Natural killer cell (primary cell): ENCODE data around the gene STARD10. TPM values are rescaled to one million over a fixed set of nuclear protein-coding genes. Genes with fewer than 3 reads are reported as not detected.

Experiments used
- ATAC-seq, 3 donors: fragments of 150-1000 bp in 2 of 3; fragments of 200-7000 bp in 1 of 3; cut with Tn5 transposase; 1 replicate in 1 of 3; 2 replicates in 2 of 3; pipeline ENCODE4 v1.10.0; 2021; ENCODE audit warnings: mild to moderate bottlenecking in 2 of 3, moderate library complexity in 2 of 3
- DNase-seq, 2 donors: peaks; one replicate each; pipeline versions ENCODE4 v3.0.0 to v3.0.0-alpha.2; 2013 to 2021; ENCODE audit warnings: mixed read lengths in 1 of 2
- H3K27ac ChIP-seq: one replicate; pipeline ENCODE4 v1.5.1; 2013; ENCODE audit warnings: mild to moderate bottlenecking, low read length
- H3K27me3 ChIP-seq: one replicate; pipeline ENCODE4 v1.6.1; 2013; ENCODE audit warnings: low read length; ENCODE audit not compliant: control insufficient read depth, insufficient read depth
- H3K36me3 ChIP-seq: one replicate; pipeline ENCODE4 v1.6.1; 2013; ENCODE audit warnings: low read length; ENCODE audit not compliant: control insufficient read depth, insufficient read depth
- H3K4me1 ChIP-seq: one replicate; pipeline ENCODE4 v1.6.1; 2013; ENCODE audit warnings: low read length; ENCODE audit not compliant: control insufficient read depth, insufficient read depth
- H3K4me3 ChIP-seq: one replicate; pipeline ENCODE4 v1.5.1; 2013; ENCODE audit warnings: low read length
- H3K9me3 ChIP-seq: one replicate; pipeline ENCODE4 v1.6.1; 2013; ENCODE audit warnings: low read length; ENCODE audit not compliant: control insufficient read depth, insufficient read depth
- H3K27ac Mint-ChIP-seq, 2 donors: one replicate each; pipeline ENCODE4 v1.8.0; 2022; ENCODE audit warnings: mild to moderate bottlenecking in 2 of 2, mixed read lengths in 2 of 2, moderate library complexity in 1 of 2
- H3K27me3 Mint-ChIP-seq, 2 donors: one replicate each; pipeline ENCODE4 v1.8.0; 2022; ENCODE audit warnings: low read depth in 2 of 2, mixed read lengths in 2 of 2
- H3K36me3 Mint-ChIP-seq: one replicate; pipeline ENCODE4 v1.8.0; 2022; ENCODE audit warnings: mixed read lengths
- H3K4me1 Mint-ChIP-seq, 2 donors: one replicate each; pipeline ENCODE4 v1.8.0; 2022; ENCODE audit warnings: mixed read lengths in 2 of 2
- H3K4me3 Mint-ChIP-seq: one replicate; pipeline ENCODE4 v1.8.0; 2022; ENCODE audit warnings: mild to moderate bottlenecking, moderate library complexity, mixed read lengths
- H3K9me3 Mint-ChIP-seq, 2 donors: one replicate each; pipeline ENCODE4 v1.8.0; 2022; ENCODE audit warnings: mixed read lengths in 2 of 2
- CTCF ChIP-seq: fragments of 200-600 bp; IDR thresholded peaks from one replicate; pipeline ENCODE4 v1.8.0; 2022; ENCODE audit warnings: antibody characterized with exemption
- WGBS: methylation state at CpG from one replicate; pipeline ENCODE4 v1.1.7; 2013; ENCODE audit warnings: missing lambda C conversion rate; ENCODE audit not compliant: insufficient coverage; 5-methylcytosine and 5-hydroxymethylcytosine counted together
- intact Hi-C: fragments of 100-400 bp; cut with micrococcal nuclease; formaldehyde crosslinking; loops from one replicate; pipeline ENCODE4 v1.14.2; 2022
- total RNA-seq, 4 donors: library from RNA; stranded (reverse); fragments of 120-200 nt in 1 of 4; gene quantifications; one replicate each; pipeline versions ENCODE4 v1.2.3 to v1.2.4, GENCODE V29; 2013 to 2022

Gene STARD10
- total RNA-seq, 3 donors from 2014 or later (not counting 1 experiment from before 2014, with no cell fraction given) = 10.9 to 17.3 (median 11.7) TPM

- intact Hi-C loops = no loop called here
- WGBS = 95% methylated on average over 11 of the region's 12 CpGs
These were observed 88.1 kb downstream of the STARD10 start for GRCh38 chr11:72705442-72706365.

DNA sequence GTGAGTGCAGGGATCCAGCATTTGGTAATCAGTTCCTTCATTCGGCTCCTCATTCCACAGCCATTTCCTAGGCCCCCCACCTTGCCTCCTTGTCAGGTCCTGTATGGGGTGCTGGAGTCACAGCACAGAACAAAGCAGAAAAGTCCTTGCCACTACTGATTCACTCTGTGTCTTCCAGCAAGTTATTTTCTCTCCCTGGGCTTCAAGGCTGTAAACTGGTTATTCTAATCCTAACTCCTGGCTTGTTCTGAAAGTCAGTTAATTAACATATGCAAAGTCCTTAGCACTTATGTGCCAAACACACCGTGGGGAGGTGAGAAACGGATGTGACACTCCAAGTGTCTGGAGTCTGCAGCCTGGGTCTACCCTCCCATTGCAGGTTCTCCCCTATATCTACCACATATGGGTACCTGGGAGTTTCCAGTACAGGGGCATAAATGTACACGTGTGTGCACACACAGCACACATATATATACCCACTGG, 89.0 kb downstream of the STARD10 start:
- no peaks in the 10 kb centered on the region for H3K27me3 Mint-ChIP-seq
- 83% methylated on average over 3 of the region's 4 CpGs for WGBS
- no peaks in the 10 kb centered on the region for H3K4me1 ChIP-seq
- H3K36me3 ChIP-seq = peaks cover 92% of the 10 kb centered on the region
- H3K27ac ChIP-seq = no peak overlapping the region
- no peak overlapping the region for H3K4me3 Mint-ChIP-seq
- DNase-seq (no peak), ATAC-seq (no peak)
- H3K4me3 ChIP-seq = no peak overlapping the region
- H3K27me3 ChIP-seq = no peaks in the 10 kb centered on the region
- peaks cover 12% of the 10 kb centered on the region for H3K36me3 Mint-ChIP-seq
- H3K9me3 Mint-ChIP-seq = no peaks in the 10 kb centered on the region
- no peak for TF ChIP-seq CTCF
- H3K9me3 ChIP-seq = no peaks in the 10 kb centered on the region
- peaks cover 25 to 46% of the 10 kb centered on the region in 2 donors for H3K4me1 Mint-ChIP-seq
- intact Hi-C loops = no loop called here
- peak overlapping the region; percentile 46 to 62 for H3K27ac Mint-ChIP-seq

More at GRCh38 chr11:72705442-72706365, 88.1 kb downstream of the STARD10 start:
- Mint-ChIP-seq H3K4me1 (peaks cover 27 to 49% of the 10 kb centered on the region in 2 donors), H3K36me3 (peaks cover 12% of the 10 kb centered on the region), H3K27me3 (no peaks in the 10 kb centered on the region), H3K4me3 (no peak overlapping the region), H3K9me3 (no peaks in the 10 kb centered on the region), H3K27ac (peak overlapping the region; percentile 46 to 86)
- Histone ChIP-seq H3K27me3 (no peaks in the 10 kb centered on the region), H3K9me3 (no peaks in the 10 kb centered on the region), H3K4me1 (no peaks in the 10 kb centered on the region), H3K27ac (no peak overlapping the region), H3K36me3 (peaks cover 92% of the 10 kb centered on the region), H3K4me3 (no peak overlapping the region)
- no peak for ATAC-seq
- DNase-seq = no peak
- TF ChIP-seq CTCF = no peak

Other genes with a start within 250 kb of the STARD10 start
- gene PDE2A, start 119.6 kb downstream of the STARD10 start, total RNA-seq = 10 to 100 TPM in 1 of 3 donors, 1 to 10 TPM in 2; 8.7 to 11.9 (median 9.0) TPM
- 100 to 1,000 TPM; 293 to 327 (median 296) TPM for gene ARAP1, start 41.6 kb downstream of the STARD10 start, total RNA-seq
- gene ATG16L2, start 20.4 kb upstream of the STARD10 start, total RNA-seq = 100 to 1,000 TPM; 172 to 190 (median 179) TPM